A549 treated with ZK216348 at 1 μM for 4 hours (cell line): ENCODE data around the gene SHMT1. TPM values are rescaled to one million over a fixed set of nuclear protein-coding genes. Genes with fewer than 3 reads are reported as not detected.

Experiments used
- total RNA-seq: library from RNA; stranded (reverse); fragments of 200-300 nt; extraction: Qiagen RNA extraction; gene quantifications from 5 replicates; pipeline ENCODE4 v1.2.3, GENCODE V29; 2022; ENCODE audit warnings: low read depth

SHMT1 gene
- 36.0 to 48.0 TPM (median 45.4 TPM) in 5 replicates for total RNA-seq

GRCh38 chr17:18363101-18364049 lies at the start of gene SHMT1:
TSS of gene SHMT1 (minus strand) at chr17:18363550. CDS start at chr17:18355981, 7,569 bp downstream.

GRCh38 chr17:18377437-18378204 lies 14.3 kb upstream of the SHMT1 start, which contains the start of gene EVPLL:
TSS of gene EVPLL (plus strand) at chr17:18377778. CDS start at chr17:18380938, 3,160 bp downstream.

GRCh38 chr17:18314731-18315561 lies 48.4 kb downstream of the SHMT1 start, which contains the start of the genes SMCR8 and TOP3A:
TSS of gene SMCR8 (plus strand) at chr17:18315293. CDS start at chr17:18315790, 497 bp downstream.
TSS of gene TOP3A (minus strand) at chr17:18314994. CDS start at chr17:18314778, 216 bp downstream.

Other genes with a start within 250 kb of the SHMT1 start
- gene ALKBH5, start 179.7 kb downstream of the SHMT1 start, total RNA-seq, result 49.2 to 61.6 TPM (median 57.5 TPM) in 5 replicates
- gene LLGL1, start 137.9 kb downstream of the SHMT1 start, total RNA-seq, result 7.8 to 19.6 TPM (median 16.7 TPM) in 5 replicates
- gene FLII, start 104.8 kb downstream of the SHMT1 start, total RNA-seq, result 219 to 292 TPM (median 257 TPM) in 5 replicates
- 5.8 to 11.3 TPM (median 10.7 TPM) in 5 replicates for gene MIEF2, start 102.9 kb downstream of the SHMT1 start, total RNA-seq
- gene TOP3A, start 48.6 kb downstream of the SHMT1 start, total RNA-seq, result 25.4 to 41.9 TPM (median 37.7 TPM) in 5 replicates
- gene SMCR8, start 48.3 kb downstream of the SHMT1 start, total RNA-seq, result 13.0 to 18.0 TPM (median 16.6 TPM) in 5 replicates
- gene EVPLL, start 14.2 kb upstream of the SHMT1 start, total RNA-seq, result not detected in 5 replicates
- gene LGALS9C, start 113.2 kb upstream of the SHMT1 start, total RNA-seq, result not detected in 5 replicates